Activated CD8-positive, alpha-beta memory T cell treated with anti-CD3 and anti-CD28 coated beads, Interleukin-2, amount 50 U/mL, for 1 hour (primary cell): ENCODE data around the gene TMF1.
A peak's percentile ranks its signal among the peaks of the same experiment; 100 is the strongest.

Source experiments
- DNase-seq: peaks from one replicate; pipeline ENCODE4 v3.0.0-alpha.2; 2020; ENCODE audit errors: extremely low read depth

Gene TMF1

GRCh38 chr3:69081583-69082262 lies 29.6 kb upstream of the TMF1 start:
- DNase-seq, result no peak

GRCh38 chr3:69080233-69080920 lies 28.2 kb upstream of the TMF1 start, which contains the start of gene UBA3:
Gene UBA3, minus strand, starts transcription at chr3:69080365. Its CDS starts 12 bp downstream, at chr3:69080353.
- DNase-seq, result peak; percentile 80

- no peak for DNase-seq
These were observed 27.4 kb upstream of the TMF1 start for GRCh38 chr3:69079269-69080159.

GRCh38 chr3:69072928-69073327 lies 20.8 kb upstream of the TMF1 start:
- DNase-seq, result no peak

GRCh38 chr3:69066121-69066520 lies 14.0 kb upstream of the TMF1 start:
- no peak for DNase-seq

- no peak for DNase-seq
These were observed 13.3 kb upstream of the TMF1 start for GRCh38 chr3:69065318-69065964.

- DNase-seq, result no peak
These were observed 11.5 kb upstream of the TMF1 start for GRCh38 chr3:69063636-69064035.

- DNase-seq, result no peak
These were observed 7.6 kb upstream of the TMF1 start for GRCh38 chr3:69059688-69060087.

GRCh38 chr3:69058947-69059224 lies 6.8 kb upstream of the TMF1 start:
- DNase-seq, result no peak

GRCh38 chr3:69058180-69058946 lies 6.2 kb upstream of the TMF1 start:
- no peak for DNase-seq

- DNase-seq, result no peak
These were observed 352 bp upstream of the TMF1 start for GRCh38 chr3:69052472-69052898.

GRCh38 chr3:69048990-69049389 lies 3.1 kb downstream of the TMF1 start:
- no peak for DNase-seq

GRCh38 chr3:69044608-69045007 lies 7.5 kb downstream of the TMF1 start:
- no peak for DNase-seq

GRCh38 chr3:69033470-69033869 lies 18.7 kb downstream of the TMF1 start:
- no peak for DNase-seq

GRCh38 chr3:69032737-69033136 lies 19.4 kb downstream of the TMF1 start:
- no peak for DNase-seq

- no peak for DNase-seq
These were observed 20.0 kb downstream of the TMF1 start for GRCh38 chr3:69032142-69032541.

- DNase-seq, result no peak
These were observed 20.5 kb downstream of the TMF1 start for GRCh38 chr3:69031635-69032034.

GRCh38 chr3:69020857-69021256 lies 31.3 kb downstream of the TMF1 start:
- no peak for DNase-seq

- no peak for DNase-seq
These were observed 31.7 kb downstream of the TMF1 start for GRCh38 chr3:69020424-69020823.

GRCh38 chr3:69016901-69017300 lies 35.2 kb downstream of the TMF1 start:
- DNase-seq, result no peak

GRCh38 chr3:69016102-69016501 lies 36.0 kb downstream of the TMF1 start:
- no peak for DNase-seq
